ENCODE measurements around the gene SLC25A47.
A peak's percentile ranks its signal among the peaks of the same experiment; 100 is the strongest.

The SLC25A47 gene

DNA sequence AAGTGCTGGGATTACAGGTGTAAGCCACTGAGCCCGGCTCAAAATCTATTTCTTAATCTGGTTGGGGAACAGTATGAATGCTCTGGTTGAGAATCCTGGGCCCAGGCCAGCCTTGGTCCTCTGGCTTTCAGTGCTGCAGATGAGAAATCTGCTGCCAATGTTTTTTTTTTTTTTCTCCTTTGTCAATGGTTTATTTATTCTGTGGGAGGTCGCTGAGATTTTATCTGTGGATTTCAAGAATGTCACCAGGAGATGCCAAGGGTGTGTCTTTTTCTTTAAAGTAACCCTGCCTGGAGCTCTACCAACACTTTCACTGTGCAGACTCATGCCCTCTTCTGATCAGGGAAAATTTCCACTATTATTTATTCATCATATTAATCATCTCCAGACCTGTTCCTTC is 20.5 kb upstream of the SLC25A47 start:
- TF ChIP-seq, protein P1, sequence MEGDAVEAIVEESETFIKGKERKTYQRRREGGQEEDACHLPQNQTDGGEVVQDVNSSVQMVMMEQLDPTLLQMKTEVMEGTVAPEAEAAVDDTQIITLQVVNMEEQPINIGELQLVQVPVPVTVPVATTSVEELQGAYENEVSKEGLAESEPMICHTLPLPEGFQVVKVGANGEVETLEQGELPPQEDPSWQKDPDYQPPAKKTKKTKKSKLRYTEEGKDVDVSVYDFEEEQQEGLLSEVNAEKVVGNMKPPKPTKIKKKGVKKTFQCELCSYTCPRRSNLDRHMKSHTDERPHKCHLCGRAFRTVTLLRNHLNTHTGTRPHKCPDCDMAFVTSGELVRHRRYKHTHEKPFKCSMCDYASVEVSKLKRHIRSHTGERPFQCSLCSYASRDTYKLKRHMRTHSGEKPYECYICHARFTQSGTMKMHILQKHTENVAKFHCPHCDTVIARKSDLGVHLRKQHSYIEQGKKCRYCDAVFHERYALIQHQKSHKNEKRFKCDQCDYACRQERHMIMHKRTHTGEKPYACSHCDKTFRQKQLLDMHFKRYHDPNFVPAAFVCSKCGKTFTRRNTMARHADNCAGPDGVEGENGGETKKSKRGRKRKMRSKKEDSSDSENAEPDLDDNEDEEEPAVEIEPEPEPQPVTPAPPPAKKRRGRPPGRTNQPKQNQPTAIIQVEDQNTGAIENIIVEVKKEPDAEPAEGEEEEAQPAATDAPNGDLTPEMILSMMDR (IDR thresholded peaks at IDR 0.05; ENCODE audit: low read depth, low read length, poor library complexity, severe bottlenecking) = no peak
- TF ChIP-seq EZH2phosphoT487 (IDR thresholded peaks at IDR 0.05; ENCODE audit: borderline replicate concordance, low read length) = no peak
- Histone ChIP-seq H3K27me3 (ENCODE audit: control insufficient read depth, low read length) (peaks cover 30% of the 10 kb centered on the region), H3K4me2 (ENCODE audit: low read length) (no peak overlapping the region), H4K20me1 (ENCODE audit: control insufficient read depth, insufficient read depth, low read depth, low read length) (no peaks in the 10 kb centered on the region), H3K9me3 (ENCODE audit: control insufficient read depth, insufficient read depth, low read length) (no peaks in the 10 kb centered on the region), H3K36me3 (ENCODE audit: control insufficient read depth, low read length) (no peaks in the 10 kb centered on the region), H3K79me2 (ENCODE audit: control insufficient read depth, low read length) (no peaks in the 10 kb centered on the region), H3K4me3 (ENCODE audit: low read length) (no peak overlapping the region), H3K27ac (ENCODE audit: low read depth, low read length) (no peak overlapping the region), H3K9me2 (replicated peaks; ENCODE audit: control insufficient read depth, low read length) (no peaks in the 10 kb centered on the region), H3K4me1 (ENCODE audit: control insufficient read depth, low read length) (peaks cover 43% of the 10 kb centered on the region), H3F3A (ENCODE audit: control insufficient read depth, insufficient read depth) (no peaks in the 10 kb centered on the region; the same call in 1 of the 2 replicates)

DNA sequence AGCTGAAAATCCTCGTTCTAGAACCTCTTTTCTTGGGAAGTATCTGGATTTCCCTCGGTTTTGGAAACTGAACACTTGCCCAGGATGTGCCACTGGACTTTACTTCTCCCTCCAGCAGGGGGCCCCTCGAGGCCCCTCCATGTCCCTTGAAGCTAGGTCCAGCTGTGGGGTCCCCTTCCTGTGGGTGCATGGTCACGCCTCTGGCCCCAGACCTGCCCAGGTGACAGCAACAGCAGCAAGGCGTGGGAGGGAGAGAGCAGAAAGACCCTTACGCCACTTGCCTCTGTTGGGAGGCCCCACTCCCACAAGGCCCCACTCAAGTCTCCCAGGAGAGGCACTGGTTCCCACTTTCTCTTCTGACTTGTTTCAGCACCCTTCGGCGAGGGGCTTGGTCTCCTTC is 20.0 kb upstream of the SLC25A47 start:
- H3K4me1 ChIP-seq (ENCODE audit: control insufficient read depth, low read length) = peaks cover 37% of the 10 kb centered on the region
- no peaks in the 10 kb centered on the region for H3K9me3 ChIP-seq (ENCODE audit: control insufficient read depth, insufficient read depth, low read length)
- no peak for TF ChIP-seq EZH2phosphoT487 (IDR thresholded peaks at IDR 0.05; ENCODE audit: borderline replicate concordance, low read length)
- TF ChIP-seq, protein P1 (IDR thresholded peaks at IDR 0.05; ENCODE audit: low read depth, low read length, poor library complexity, severe bottlenecking) = peak; percentile 86
- no peaks in the 10 kb centered on the region for H4K20me1 ChIP-seq (ENCODE audit: control insufficient read depth, insufficient read depth, low read depth, low read length)
- H3K9me2 ChIP-seq (replicated peaks; ENCODE audit: control insufficient read depth, low read length) = no peaks in the 10 kb centered on the region
- H3F3A ChIP-seq (ENCODE audit: control insufficient read depth, insufficient read depth) = no peaks in the 10 kb centered on the region; the same call in 1 of the 2 replicates
- no peak overlapping the region for H3K4me2 ChIP-seq (ENCODE audit: low read length)
- no peak overlapping the region for H3K27ac ChIP-seq (ENCODE audit: low read depth, low read length)
- no peaks in the 10 kb centered on the region for H3K79me2 ChIP-seq (ENCODE audit: control insufficient read depth, low read length)
- H3K27me3 ChIP-seq (ENCODE audit: control insufficient read depth, low read length) = peaks cover 33% of the 10 kb centered on the region
- no peak overlapping the region for H3K4me3 ChIP-seq (ENCODE audit: low read length)
- H3K36me3 ChIP-seq (ENCODE audit: control insufficient read depth, low read length) = no peaks in the 10 kb centered on the region

DNA sequence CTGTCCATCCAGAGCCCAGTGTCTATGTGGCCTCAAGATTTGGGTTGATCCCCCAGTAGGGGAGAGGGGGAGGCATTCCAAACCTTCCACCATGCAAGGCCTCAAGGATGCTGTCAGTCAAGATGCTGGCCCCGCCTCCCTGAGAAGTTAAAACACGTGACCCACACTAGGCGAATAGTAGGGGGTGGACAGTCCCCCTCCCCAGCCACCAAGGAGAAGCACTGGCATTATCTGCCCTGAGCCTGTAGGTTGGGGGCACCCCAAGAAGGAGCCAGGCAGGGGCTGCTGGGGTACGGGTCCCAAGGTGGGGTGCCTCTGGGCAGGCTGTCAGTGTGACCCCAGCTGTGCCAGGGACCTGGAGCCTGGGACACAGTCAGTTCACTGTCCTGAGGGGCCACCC is 19.2 kb upstream of the SLC25A47 start:
- Histone ChIP-seq H4K20me1 (ENCODE audit: control insufficient read depth, insufficient read depth, low read depth, low read length) (no peaks in the 10 kb centered on the region), H3K79me2 (ENCODE audit: control insufficient read depth, low read length) (no peaks in the 10 kb centered on the region), H3K9me2 (replicated peaks; ENCODE audit: control insufficient read depth, low read length) (no peaks in the 10 kb centered on the region), H3K4me1 (ENCODE audit: control insufficient read depth, low read length) (peaks cover 30% of the 10 kb centered on the region), H3F3A (ENCODE audit: control insufficient read depth, insufficient read depth) (no peaks in the 10 kb centered on the region; the same call in 1 of the 2 replicates), H3K27ac (ENCODE audit: low read depth, low read length) (no peak overlapping the region), H3K27me3 (ENCODE audit: control insufficient read depth, low read length) (peaks cover 33% of the 10 kb centered on the region), H3K9me3 (ENCODE audit: control insufficient read depth, insufficient read depth, low read length) (no peaks in the 10 kb centered on the region), H3K36me3 (ENCODE audit: control insufficient read depth, low read length) (no peaks in the 10 kb centered on the region), H3K4me3 (ENCODE audit: low read length) (no peak overlapping the region), H3K4me2 (ENCODE audit: low read length) (no peak overlapping the region)
- TF ChIP-seq, protein P1 (IDR thresholded peaks at IDR 0.05; ENCODE audit: low read depth, low read length, poor library complexity, severe bottlenecking) = no peak
- no peak for TF ChIP-seq EZH2phosphoT487 (IDR thresholded peaks at IDR 0.05; ENCODE audit: borderline replicate concordance, low read length)
